SK-N-SH (cell line): ENCODE measurements around the gene LRP10.

Experiments
- ELF1 ChIP-seq: IDR thresholded peaks from 2 replicates; pipeline ENCODE4 v1.4.0; 2012
- EP300 ChIP-seq, 2 experiments: IDR thresholded peaks; 2 replicates each; pipeline versions ENCODE4 v1.4.0 to v1.6.1; 2012; ENCODE audit warnings: borderline replicate concordance in 1 of 2, low read depth in 1 of 2, low read length in 1 of 2
- EZH2phosphoT487 ChIP-seq: fragments of 200-600 bp; sonication (generic); IDR thresholded peaks from 2 replicates; pipeline ENCODE4 v1.6.1; 2017; ENCODE audit warnings: low read depth, mixed run types, mild to moderate bottlenecking, antibody characterized with exemption, moderate library complexity, borderline replicate concordance
- MXI1 ChIP-seq: IDR thresholded peaks from 2 replicates; pipeline ENCODE4 v1.6.1; 2012; ENCODE audit warnings: mild to moderate bottlenecking, low read depth, low read length, improper control_type of control experiment
- NRF1 ChIP-seq: IDR thresholded peaks from 2 replicates; pipeline ENCODE4 v1.6.1; 2012; ENCODE audit warnings: low read depth, mild to moderate bottlenecking, low read length
- TAF1 ChIP-seq: IDR thresholded peaks from 2 replicates; pipeline ENCODE4 v1.6.1; 2012; ENCODE audit warnings: low read depth, mild to moderate bottlenecking, low read length, moderate library complexity, borderline replicate concordance
- TEAD4 ChIP-seq: IDR thresholded peaks from 2 replicates; pipeline ENCODE4 v1.4.0; 2012; ENCODE audit warnings: mild to moderate bottlenecking, borderline replicate concordance; ENCODE audit not compliant: insufficient read depth
- TF ChIP-seq, protein P1 (sequence below): fragments of 200-600 bp; sonication (generic); IDR thresholded peaks from 2 replicates; pipeline ENCODE4 v1.6.1; 2017; ENCODE audit warnings: antibody characterized with exemption, mild to moderate bottlenecking, moderate library complexity
- TF ChIP-seq, protein P2 (sequence below): IDR thresholded peaks from 2 replicates; pipeline ENCODE4; 2012
- TF ChIP-seq, protein P3 (sequence below): IDR thresholded peaks from 2 replicates; pipeline ENCODE4 v1.4.0; 2012; ENCODE audit warnings: low read depth
- TF ChIP-seq, protein P4 (sequence below): IDR thresholded peaks from 2 replicates; pipeline ENCODE4 v1.4.0; 2012; ENCODE audit warnings: low read depth, borderline replicate concordance
- TF ChIP-seq, protein P5 (sequence below): IDR thresholded peaks from 2 replicates; pipeline ENCODE4 v1.6.1; 2012; ENCODE audit warnings: mild to moderate bottlenecking, low read depth, low read length, moderate library complexity

DNA sequence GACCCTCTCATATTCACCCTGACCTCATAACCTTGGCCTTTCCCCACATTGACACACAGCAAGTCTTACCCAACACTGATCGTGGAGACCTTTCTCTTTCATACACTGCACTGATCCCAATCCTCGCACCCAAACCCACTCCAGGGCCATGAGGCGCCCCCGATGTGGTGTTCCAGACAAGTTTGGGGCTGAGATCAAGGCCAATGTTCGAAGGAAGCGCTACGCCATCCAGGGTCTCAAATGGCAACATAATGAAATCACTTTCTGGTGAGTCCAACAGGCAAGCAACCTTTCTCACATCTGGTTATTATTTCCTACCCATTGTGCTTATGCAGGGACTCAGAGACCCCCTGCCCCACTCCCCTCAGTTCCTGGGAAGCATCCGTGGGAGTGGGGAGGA, 29.8 kb upstream of the LRP10 start:
- TF ChIP-seq, protein P1, sequence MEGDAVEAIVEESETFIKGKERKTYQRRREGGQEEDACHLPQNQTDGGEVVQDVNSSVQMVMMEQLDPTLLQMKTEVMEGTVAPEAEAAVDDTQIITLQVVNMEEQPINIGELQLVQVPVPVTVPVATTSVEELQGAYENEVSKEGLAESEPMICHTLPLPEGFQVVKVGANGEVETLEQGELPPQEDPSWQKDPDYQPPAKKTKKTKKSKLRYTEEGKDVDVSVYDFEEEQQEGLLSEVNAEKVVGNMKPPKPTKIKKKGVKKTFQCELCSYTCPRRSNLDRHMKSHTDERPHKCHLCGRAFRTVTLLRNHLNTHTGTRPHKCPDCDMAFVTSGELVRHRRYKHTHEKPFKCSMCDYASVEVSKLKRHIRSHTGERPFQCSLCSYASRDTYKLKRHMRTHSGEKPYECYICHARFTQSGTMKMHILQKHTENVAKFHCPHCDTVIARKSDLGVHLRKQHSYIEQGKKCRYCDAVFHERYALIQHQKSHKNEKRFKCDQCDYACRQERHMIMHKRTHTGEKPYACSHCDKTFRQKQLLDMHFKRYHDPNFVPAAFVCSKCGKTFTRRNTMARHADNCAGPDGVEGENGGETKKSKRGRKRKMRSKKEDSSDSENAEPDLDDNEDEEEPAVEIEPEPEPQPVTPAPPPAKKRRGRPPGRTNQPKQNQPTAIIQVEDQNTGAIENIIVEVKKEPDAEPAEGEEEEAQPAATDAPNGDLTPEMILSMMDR: no peak
- TF ChIP-seq, protein P2, sequence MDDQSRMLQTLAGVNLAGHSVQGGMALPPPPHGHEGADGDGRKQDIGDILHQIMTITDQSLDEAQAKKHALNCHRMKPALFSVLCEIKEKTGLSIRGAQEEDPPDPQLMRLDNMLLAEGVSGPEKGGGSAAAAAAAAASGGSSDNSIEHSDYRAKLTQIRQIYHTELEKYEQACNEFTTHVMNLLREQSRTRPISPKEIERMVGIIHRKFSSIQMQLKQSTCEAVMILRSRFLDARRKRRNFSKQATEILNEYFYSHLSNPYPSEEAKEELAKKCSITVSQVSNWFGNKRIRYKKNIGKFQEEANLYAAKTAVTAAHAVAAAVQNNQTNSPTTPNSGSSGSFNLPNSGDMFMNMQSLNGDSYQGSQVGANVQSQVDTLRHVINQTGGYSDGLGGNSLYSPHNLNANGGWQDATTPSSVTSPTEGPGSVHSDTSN: no peak
- TF ChIP-seq MXI1 (no peak), EP300 (IDR thresholded peaks at IDR 0.05; ENCODE audit: borderline replicate concordance in 1 of 2, low read depth in 1 of 2, low read length in 1 of 2) (no peak), TAF1 (no peak), EZH2phosphoT487 (no peak), NRF1 (no peak), TEAD4 (no peak), ELF1 (no peak)
- TF ChIP-seq, protein P3, sequence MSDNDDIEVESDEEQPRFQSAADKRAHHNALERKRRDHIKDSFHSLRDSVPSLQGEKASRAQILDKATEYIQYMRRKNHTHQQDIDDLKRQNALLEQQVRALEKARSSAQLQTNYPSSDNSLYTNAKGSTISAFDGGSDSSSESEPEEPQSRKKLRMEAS: no peak
- TF ChIP-seq, protein P4, sequence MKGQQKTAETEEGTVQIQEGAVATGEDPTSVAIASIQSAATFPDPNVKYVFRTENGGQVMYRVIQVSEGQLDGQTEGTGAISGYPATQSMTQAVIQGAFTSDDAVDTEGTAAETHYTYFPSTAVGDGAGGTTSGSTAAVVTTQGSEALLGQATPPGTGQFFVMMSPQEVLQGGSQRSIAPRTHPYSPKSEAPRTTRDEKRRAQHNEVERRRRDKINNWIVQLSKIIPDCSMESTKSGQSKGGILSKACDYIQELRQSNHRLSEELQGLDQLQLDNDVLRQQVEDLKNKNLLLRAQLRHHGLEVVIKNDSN: no peak
- TF ChIP-seq, protein P5, sequence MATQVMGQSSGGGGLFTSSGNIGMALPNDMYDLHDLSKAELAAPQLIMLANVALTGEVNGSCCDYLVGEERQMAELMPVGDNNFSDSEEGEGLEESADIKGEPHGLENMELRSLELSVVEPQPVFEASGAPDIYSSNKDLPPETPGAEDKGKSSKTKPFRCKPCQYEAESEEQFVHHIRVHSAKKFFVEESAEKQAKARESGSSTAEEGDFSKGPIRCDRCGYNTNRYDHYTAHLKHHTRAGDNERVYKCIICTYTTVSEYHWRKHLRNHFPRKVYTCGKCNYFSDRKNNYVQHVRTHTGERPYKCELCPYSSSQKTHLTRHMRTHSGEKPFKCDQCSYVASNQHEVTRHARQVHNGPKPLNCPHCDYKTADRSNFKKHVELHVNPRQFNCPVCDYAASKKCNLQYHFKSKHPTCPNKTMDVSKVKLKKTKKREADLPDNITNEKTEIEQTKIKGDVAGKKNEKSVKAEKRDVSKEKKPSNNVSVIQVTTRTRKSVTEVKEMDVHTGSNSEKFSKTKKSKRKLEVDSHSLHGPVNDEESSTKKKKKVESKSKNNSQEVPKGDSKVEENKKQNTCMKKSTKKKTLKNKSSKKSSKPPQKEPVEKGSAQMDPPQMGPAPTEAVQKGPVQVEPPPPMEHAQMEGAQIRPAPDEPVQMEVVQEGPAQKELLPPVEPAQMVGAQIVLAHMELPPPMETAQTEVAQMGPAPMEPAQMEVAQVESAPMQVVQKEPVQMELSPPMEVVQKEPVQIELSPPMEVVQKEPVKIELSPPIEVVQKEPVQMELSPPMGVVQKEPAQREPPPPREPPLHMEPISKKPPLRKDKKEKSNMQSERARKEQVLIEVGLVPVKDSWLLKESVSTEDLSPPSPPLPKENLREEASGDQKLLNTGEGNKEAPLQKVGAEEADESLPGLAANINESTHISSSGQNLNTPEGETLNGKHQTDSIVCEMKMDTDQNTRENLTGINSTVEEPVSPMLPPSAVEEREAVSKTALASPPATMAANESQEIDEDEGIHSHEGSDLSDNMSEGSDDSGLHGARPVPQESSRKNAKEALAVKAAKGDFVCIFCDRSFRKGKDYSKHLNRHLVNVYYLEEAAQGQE: no peak
